SU-DHL-6 (cell line): ENCODE data around the gene TTBK1.

Source experiments
- CTCF ChIP-seq: fragments of 200-600 bp; sonication (generic); IDR thresholded peaks from one replicate; pipeline ENCODE4 v1.5.1; 2017; ENCODE audit warnings: antibody characterized with exemption, mild to moderate bottlenecking, low read length, moderate library complexity; ENCODE audit not compliant: insufficient read depth, poor library complexity, severe bottlenecking
- EZH2phosphoT487 ChIP-seq: fragments of 200-600 bp; sonication (generic), shearing (Covaris generic); conservative IDR thresholded peaks from 2 replicates; pipeline ENCODE4 v1.6.1; 2018; ENCODE audit warnings: mild to moderate bottlenecking, antibody characterized with exemption, low read length, moderate library complexity, mixed read lengths

GRCh38 chr6:43204271-43205105 is 38.8 kb upstream of the TTBK1 start:
- TF ChIP-seq CTCF (no peak), EZH2phosphoT487 (no peak)
